Measurements from ENCODE around the gene SYTL4. TPM values are rescaled to one million over a fixed set of nuclear protein-coding genes. Genes with fewer than 3 reads are reported as not detected.
A peak's percentile ranks its signal among the peaks of the same experiment; 100 is the strongest.

The SYTL4 gene
- total and polyA plus RNA-seq, 2 of the 13 experiments (the other 11 are each of a cell fraction or from before 2014, with no cell fraction given) = 0.41 to 0.73 TPM

DNA sequence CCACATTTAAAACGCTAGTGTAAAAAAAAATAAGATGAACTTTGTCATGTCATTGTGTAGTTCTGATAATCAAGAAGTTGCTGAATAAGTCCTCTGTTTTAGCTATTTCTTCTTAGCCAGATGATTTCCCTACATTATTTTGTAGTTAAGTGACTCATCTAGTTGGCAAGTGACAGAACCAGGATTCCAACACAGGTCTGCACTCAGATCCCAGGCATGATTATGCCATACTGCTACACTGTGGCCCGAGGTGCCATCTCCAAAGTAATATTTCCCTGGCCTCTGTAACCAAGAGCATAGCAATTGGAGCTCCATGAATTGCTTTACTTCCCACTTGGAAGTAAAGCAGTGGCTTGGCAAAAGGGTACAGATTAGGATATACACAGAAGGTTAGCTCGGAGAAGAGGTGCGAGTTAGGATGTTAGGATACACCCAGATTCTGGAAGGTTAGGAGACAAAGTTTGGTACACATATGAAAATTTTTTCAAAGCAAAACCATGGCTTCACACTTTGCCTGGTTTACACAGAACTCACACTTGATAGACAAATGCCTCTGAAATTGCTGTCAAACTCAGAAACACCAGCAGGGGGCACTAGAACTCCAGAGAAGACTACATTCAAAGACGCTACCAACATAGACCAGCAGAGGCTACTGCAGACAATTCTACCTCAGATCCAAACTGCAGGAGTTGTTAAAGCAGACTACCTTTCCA, 46.5 kb downstream of the SYTL4 start:
- 27% methylated on average over 4 of the region's 5 CpGs for WGBS (ENCODE audit: low lambda C conversion rate)
- POLR2A ChIA-PET = no interaction called here
- TF ChIP-seq, protein P1, sequence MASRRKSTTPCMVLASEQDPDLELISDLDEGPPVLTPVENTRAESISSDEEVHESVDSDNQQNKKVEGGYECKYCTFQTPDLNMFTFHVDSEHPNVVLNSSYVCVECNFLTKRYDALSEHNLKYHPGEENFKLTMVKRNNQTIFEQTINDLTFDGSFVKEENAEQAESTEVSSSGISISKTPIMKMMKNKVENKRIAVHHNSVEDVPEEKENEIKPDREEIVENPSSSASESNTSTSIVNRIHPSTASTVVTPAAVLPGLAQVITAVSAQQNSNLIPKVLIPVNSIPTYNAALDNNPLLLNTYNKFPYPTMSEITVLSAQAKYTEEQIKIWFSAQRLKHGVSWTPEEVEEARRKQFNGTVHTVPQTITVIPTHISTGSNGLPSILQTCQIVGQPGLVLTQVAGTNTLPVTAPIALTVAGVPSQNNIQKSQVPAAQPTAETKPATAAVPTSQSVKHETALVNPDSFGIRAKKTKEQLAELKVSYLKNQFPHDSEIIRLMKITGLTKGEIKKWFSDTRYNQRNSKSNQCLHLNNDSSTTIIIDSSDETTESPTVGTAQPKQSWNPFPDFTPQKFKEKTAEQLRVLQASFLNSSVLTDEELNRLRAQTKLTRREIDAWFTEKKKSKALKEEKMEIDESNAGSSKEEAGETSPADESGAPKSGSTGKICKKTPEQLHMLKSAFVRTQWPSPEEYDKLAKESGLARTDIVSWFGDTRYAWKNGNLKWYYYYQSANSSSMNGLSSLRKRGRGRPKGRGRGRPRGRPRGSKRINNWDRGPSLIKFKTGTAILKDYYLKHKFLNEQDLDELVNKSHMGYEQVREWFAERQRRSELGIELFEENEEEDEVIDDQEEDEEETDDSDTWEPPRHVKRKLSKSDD (CRISPR knock-in tag; IDR thresholded peaks at IDR 0.05; ENCODE audit: low read depth) = no peak
- TF ChIP-seq, protein P2, sequence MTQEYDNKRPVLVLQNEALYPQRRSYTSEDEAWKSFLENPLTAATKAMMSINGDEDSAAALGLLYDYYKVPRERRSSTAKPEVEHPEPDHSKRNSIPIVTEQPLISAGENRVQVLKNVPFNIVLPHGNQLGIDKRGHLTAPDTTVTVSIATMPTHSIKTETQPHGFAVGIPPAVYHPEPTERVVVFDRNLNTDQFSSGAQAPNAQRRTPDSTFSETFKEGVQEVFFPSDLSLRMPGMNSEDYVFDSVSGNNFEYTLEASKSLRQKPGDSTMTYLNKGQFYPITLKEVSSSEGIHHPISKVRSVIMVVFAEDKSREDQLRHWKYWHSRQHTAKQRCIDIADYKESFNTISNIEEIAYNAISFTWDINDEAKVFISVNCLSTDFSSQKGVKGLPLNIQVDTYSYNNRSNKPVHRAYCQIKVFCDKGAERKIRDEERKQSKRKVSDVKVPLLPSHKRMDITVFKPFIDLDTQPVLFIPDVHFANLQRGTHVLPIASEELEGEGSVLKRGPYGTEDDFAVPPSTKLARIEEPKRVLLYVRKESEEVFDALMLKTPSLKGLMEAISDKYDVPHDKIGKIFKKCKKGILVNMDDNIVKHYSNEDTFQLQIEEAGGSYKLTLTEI (CRISPR knock-in tag; conservative IDR thresholded peaks at IDR 0.05) = no peak
- TF ChIP-seq ZNF501 (CRISPR knock-in tag; IDR thresholded peaks at IDR 0.05) (no peak), STAG1 (CRISPR knock-in tag; IDR thresholded peaks at IDR 0.05) (peak; percentile 81), GTF2F1 (IDR thresholded peaks at IDR 0.05; ENCODE audit: low read length) (no peak), RAD21 (CRISPR knock-in tag; IDR thresholded peaks at IDR 0.05) (peak; percentile 76), SMC3 (IDR thresholded peaks at IDR 0.05; ENCODE audit: low read length) (peak; percentile 88), WIZ (CRISPR knock-in tag; IDR thresholded peaks at IDR 0.05) (no peak), TBL1XR1 (IDR thresholded peaks at IDR 0.05; ENCODE audit: borderline replicate concordance, low read length, partially characterized antibody) (no peak), ZNF329 (CRISPR knock-in tag; IDR thresholded peaks at IDR 0.05; ENCODE audit: low read depth) (no peak)
- TF ChIP-seq, protein P3, sequence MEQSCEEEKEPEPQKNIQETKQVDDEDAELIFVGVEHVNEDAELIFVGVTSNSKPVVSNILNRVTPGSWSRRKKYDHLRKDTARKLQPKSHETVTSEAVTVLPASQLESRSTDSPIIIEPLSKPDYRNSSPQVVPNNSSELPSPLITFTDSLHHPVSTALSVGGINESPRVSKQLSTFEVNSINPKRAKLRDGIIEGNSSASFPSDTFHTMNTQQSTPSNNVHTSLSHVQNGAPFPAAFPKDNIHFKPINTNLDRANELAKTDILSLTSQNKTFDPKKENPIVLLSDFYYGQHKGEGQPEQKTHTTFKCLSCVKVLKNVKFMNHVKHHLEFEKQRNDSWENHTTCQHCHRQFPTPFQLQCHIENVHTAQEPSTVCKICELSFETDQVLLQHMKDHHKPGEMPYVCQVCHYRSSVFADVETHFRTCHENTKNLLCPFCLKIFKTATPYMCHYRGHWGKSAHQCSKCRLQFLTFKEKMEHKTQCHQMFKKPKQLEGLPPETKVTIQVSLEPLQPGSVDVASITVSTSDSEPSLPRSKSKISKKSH (CRISPR knock-in tag; IDR thresholded peaks at IDR 0.05; ENCODE audit: borderline replicate concordance) = no peak
- TF ChIP-seq, protein P4, sequence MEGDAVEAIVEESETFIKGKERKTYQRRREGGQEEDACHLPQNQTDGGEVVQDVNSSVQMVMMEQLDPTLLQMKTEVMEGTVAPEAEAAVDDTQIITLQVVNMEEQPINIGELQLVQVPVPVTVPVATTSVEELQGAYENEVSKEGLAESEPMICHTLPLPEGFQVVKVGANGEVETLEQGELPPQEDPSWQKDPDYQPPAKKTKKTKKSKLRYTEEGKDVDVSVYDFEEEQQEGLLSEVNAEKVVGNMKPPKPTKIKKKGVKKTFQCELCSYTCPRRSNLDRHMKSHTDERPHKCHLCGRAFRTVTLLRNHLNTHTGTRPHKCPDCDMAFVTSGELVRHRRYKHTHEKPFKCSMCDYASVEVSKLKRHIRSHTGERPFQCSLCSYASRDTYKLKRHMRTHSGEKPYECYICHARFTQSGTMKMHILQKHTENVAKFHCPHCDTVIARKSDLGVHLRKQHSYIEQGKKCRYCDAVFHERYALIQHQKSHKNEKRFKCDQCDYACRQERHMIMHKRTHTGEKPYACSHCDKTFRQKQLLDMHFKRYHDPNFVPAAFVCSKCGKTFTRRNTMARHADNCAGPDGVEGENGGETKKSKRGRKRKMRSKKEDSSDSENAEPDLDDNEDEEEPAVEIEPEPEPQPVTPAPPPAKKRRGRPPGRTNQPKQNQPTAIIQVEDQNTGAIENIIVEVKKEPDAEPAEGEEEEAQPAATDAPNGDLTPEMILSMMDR (CRISPR knock-in tag; IDR thresholded peaks at IDR 0.05) = peak; percentile 78
- H4K20me1 ChIP-seq (ENCODE audit: insufficient read depth, low read length) = no peaks in the 10 kb centered on the region
- no peak overlapping the region for H3K27ac ChIP-seq (ENCODE audit: extremely low read length, insufficient read depth, low read length)
- H3K4me1 ChIP-seq (ENCODE audit: insufficient read depth, low read length) = no peaks in the 10 kb centered on the region
- no peaks in the 10 kb centered on the region for H3K36me3 ChIP-seq (replicated peaks in 1 of 2; ENCODE audit: control insufficient read depth in 1 of 2, insufficient read depth in 2 of 2, low read length in 2 of 2)
- H2AFZ ChIP-seq (ENCODE audit: low read length) = no peak overlapping the region
- in situ Hi-C loops (cut with HindIII; ENCODE audit: extremely low pct_ligation_motif_present, low pct_unique_long_range_greater_than_20kb) (loop anchor here (5.0 kb wide), 1 partner anchor 82 kb away; no protein-coding TSS in a partner anchor), intact Hi-C loops (cut with micrococcal nuclease; ENCODE audit: unreplicated experiment) (loop anchor here (1.0 to 10.0 kb wide), 2 partner anchors 83 to 171 kb away; no protein-coding TSS in a partner anchor)
- H3K4me3 ChIP-seq (replicated peaks in 1 of 3; ENCODE audit: insufficient read depth in 1 of 3, low read depth in 2 of 3, low read length in 3 of 3) = no peak overlapping the region
- peak; percentile 90 for ATAC-seq
- no peaks in the 10 kb centered on the region for H3K79me2 ChIP-seq (ENCODE audit: insufficient read depth, low read length)
- peak; percentile 62 for DNase-seq (ENCODE audit: low spot score)
- no peaks in the 10 kb centered on the region for H3K27me3 ChIP-seq (ENCODE audit: control insufficient read depth in 1 of 2, insufficient read depth in 2 of 2, low read length in 2 of 2)
- no peaks in the 10 kb centered on the region for H3K9me3 ChIP-seq (ENCODE audit: low read length)
- no peak overlapping the region for H3K9ac ChIP-seq (ENCODE audit: insufficient read depth, low read depth, low read length)
- peak; percentile 93 for FAIRE-seq
- BruUV-seq (replicated peaks) = no TSS peak
- CTCF ChIA-PET (ENCODE audit: low intra/inter-chr PET ratio, low total read pairs) = interaction anchor here (0.8 to 5.6 kb wide), 4 partner anchors 15 to 173 kb away, joined by 3 to 139 read pairs (median 3); no protein-coding TSS in a partner anchor
- no peak overlapping the region for H3K4me2 ChIP-seq (ENCODE audit: low read depth, low read length)

Data from HepG2 (cell line).